ENCODE measurements around the gene NRTN.

DNA sequence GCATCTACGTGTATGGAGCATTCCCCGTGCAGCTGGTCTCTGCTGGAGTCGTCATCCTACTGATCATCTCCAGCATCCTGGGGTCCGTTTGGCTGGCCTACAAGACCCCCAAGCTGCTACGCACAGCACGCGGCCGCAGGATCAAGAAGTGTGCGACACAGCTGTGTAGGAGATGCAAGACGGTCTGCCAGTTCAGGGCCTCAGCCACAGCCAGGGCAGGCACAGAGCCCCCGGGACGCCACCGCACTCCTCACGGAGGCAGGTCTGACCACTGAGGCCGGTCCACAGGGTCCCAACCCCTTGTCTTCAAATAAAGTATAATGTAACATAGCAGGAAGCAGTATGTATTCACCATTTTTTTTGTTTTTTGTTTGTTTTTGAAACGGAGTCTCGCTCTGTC lies 26.5 kb upstream of the NRTN start:
- TF ChIP-seq, protein P1, sequence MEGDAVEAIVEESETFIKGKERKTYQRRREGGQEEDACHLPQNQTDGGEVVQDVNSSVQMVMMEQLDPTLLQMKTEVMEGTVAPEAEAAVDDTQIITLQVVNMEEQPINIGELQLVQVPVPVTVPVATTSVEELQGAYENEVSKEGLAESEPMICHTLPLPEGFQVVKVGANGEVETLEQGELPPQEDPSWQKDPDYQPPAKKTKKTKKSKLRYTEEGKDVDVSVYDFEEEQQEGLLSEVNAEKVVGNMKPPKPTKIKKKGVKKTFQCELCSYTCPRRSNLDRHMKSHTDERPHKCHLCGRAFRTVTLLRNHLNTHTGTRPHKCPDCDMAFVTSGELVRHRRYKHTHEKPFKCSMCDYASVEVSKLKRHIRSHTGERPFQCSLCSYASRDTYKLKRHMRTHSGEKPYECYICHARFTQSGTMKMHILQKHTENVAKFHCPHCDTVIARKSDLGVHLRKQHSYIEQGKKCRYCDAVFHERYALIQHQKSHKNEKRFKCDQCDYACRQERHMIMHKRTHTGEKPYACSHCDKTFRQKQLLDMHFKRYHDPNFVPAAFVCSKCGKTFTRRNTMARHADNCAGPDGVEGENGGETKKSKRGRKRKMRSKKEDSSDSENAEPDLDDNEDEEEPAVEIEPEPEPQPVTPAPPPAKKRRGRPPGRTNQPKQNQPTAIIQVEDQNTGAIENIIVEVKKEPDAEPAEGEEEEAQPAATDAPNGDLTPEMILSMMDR (IDR thresholded peaks at IDR 0.05), result no peak
- no peak for TF ChIP-seq SIN3A (IDR thresholded peaks at IDR 0.05; ENCODE audit: borderline replicate concordance, insufficient read depth, low read depth, low read length)
- TF ChIP-seq, protein P2, sequence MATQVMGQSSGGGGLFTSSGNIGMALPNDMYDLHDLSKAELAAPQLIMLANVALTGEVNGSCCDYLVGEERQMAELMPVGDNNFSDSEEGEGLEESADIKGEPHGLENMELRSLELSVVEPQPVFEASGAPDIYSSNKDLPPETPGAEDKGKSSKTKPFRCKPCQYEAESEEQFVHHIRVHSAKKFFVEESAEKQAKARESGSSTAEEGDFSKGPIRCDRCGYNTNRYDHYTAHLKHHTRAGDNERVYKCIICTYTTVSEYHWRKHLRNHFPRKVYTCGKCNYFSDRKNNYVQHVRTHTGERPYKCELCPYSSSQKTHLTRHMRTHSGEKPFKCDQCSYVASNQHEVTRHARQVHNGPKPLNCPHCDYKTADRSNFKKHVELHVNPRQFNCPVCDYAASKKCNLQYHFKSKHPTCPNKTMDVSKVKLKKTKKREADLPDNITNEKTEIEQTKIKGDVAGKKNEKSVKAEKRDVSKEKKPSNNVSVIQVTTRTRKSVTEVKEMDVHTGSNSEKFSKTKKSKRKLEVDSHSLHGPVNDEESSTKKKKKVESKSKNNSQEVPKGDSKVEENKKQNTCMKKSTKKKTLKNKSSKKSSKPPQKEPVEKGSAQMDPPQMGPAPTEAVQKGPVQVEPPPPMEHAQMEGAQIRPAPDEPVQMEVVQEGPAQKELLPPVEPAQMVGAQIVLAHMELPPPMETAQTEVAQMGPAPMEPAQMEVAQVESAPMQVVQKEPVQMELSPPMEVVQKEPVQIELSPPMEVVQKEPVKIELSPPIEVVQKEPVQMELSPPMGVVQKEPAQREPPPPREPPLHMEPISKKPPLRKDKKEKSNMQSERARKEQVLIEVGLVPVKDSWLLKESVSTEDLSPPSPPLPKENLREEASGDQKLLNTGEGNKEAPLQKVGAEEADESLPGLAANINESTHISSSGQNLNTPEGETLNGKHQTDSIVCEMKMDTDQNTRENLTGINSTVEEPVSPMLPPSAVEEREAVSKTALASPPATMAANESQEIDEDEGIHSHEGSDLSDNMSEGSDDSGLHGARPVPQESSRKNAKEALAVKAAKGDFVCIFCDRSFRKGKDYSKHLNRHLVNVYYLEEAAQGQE (IDR thresholded peaks at IDR 0.05; ENCODE audit: insufficient read depth in 1 of 2, low read depth in 2 of 2, low read length in 1 of 2), result no peak
